IPS DF 19.7 (cell line): ENCODE measurements around the gene RENBP.

ENCODE experiments used
- DNase-seq: peaks from one replicate; pipeline ENCODE4 v3.0.0-alpha.2; 2013; ENCODE audit warnings: low read depth, low spot score

RENBP gene

DNA sequence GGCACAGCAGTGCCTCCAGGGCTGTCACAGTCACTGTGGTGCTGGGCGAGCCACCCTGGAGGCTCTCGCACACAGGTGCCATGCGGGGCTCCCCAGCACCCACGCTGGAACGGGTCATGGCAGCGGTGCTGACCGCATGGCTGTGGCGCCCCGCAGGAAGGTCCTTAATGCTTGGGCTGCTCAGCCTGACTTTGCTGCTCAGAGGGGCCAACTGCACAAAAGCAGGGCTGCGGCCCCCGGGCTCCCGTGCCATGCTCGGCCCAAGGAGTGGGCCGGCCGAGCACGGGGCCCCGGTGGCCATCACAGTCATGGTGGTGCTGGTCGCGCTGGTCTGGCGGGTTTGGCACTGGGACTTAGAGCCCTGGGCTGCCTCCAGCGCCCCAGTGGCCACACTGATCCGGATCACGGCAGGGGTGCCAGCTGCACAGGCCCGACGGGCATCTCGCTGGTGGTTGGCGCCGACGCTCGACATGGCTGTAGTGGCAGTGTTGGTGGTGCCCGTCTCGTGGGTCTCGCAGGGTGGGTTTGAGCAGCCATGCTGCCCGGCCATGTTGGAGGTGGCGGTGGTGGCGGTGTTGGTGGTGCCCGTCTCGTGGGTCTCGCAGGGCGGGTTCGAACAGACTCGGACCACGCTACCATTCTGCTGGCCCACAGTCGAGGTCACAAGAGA, 10.2 kb upstream of the RENBP start:
- no peak for DNase-seq

DNA sequence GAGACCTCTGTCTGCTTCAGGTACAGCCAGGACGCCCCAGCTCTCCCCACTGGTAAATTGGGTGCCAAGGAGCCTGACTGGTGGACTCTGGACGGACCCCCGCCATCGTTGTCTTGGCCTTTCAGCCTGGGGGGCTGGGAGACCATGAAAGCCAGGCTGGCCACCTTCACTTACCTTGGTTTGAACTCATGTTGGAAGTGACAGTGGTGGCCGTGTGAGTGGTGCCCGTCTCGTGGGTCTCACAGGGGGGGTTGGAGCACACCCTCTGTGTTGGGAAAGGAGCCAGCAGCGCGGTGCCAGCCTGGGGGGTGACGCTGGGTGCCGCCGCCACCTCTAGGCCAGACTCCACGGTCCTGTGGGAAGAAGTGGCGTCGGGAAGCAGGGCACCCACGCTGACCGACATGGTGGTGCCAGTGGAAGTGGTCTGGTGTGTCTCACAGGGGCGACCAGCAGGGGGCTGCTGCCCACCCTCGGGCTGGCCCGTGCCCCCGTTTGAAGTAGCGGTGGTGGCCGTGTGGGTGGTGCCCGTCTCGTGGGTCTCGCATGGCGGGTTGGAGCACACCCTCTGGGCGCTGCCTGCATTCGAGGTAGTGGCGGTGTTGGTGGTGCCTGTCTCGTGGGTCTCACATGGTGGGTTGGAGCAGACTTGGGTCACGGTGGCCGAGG, 9.6 kb upstream of the RENBP start:
- no peak for DNase-seq

DNA sequence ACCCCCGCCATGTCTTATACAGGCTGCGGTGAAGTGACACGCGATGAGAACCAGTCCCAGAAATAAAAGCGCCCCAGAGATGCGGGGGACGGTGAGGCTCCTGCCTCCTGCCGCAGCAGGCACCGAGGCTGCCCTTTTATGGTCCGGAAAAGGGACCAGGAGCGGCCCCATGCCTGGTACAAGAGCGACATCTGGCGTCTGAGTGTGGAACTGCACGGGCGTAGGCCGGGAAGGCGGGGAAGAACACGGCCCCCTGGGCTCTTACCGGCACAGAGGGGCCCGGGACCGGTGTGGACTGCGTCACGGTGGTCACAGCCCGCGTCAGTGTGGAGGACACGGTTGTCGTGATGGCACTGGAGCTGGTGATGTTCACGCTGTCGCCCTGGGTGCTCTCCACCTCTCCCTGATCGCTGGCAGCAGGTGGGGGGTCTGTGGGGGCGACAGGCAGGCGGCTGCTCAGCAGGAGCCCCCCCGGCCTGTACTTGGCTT, 8.9 kb upstream of the RENBP start:
- DNase-seq = no peak

DNA sequence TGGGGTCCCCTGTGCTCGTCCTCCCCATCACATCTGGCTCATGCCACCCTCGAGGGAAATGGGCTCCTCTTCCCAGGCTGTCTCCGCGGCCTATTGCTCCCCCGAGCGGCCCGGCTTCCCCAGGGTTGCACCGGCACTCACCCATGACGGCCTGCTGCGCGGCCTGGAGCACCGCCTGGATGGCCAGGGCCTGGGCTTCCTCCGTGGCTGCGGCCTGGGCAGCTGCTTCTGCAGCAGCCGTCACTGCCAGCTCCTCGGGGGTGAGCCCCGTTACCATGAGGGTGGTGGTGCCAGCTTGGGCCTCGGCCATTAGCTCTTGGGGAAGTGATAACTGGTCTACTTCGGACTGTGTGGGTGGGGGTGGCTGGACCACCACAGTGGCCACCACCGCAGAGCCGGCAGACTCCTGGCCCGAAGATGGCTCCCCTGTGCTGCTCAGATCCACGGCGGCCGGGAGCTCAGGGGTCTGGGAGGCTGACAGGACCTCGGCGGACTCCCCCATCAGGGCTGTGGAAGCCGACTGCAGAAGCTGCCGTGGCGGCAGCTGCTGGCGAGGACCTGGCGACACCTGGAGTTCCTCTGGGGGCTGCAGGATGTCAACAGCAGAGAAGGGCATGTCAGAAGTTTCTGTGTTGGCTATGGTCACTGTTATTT, 8.1 kb upstream of the RENBP start:
- DNase-seq = no peak

DNA sequence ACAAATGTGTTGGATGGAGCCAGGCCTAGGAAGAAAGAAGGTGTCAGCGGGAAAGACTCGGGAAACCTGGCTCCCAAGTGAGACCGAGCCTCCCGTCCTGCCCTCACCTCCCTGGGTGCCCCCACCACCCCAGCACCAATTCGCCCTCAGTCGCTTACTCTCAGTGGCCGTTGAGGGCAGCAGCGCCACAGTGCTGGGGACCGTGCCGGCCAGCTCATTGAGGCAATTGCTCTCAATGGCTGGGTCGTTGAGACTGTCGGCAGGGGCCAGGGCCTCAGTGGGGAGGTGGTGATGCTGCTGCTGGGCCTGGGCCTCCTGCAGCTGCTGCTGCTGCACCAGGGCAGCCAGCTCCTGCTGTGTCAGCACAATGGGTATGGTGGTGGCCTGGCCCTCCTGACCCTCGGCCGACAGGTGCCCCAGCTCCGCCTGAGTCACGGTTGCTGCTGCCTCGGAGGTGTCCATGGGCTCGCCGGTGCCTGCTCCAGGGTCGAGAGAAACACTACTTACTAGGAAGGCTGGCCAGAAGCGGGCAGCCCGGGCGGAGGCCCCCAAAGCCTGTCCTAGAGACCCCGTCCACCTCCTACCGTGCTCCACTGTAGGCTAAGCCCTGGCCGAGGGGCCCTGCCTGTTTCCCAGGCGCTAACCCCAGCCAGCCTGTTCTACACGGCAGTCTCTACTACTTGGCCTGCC, 7.4 kb upstream of the RENBP start:
- DNase-seq = no peak

DNA sequence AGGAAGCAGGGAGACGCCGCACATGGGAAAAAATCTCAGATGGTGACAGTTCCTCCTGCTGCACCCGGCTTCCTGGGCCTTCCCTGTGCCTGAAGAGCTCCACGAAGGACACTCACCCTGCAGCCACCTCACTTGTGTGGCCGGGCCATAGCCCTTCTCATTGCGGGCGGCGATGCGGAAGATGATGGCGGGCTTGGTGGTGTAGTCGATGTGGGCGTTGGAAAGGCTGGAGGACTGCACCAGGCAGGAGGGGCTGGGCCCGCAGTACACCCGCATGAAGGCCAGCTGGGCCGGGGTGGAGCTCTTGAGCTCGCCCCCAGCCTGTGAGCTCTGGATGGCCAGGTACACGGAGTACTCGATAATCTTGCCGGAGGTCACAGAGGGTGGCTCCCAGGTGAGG, 5.7 kb upstream of the RENBP start:
- DNase-seq = no peak

DNA sequence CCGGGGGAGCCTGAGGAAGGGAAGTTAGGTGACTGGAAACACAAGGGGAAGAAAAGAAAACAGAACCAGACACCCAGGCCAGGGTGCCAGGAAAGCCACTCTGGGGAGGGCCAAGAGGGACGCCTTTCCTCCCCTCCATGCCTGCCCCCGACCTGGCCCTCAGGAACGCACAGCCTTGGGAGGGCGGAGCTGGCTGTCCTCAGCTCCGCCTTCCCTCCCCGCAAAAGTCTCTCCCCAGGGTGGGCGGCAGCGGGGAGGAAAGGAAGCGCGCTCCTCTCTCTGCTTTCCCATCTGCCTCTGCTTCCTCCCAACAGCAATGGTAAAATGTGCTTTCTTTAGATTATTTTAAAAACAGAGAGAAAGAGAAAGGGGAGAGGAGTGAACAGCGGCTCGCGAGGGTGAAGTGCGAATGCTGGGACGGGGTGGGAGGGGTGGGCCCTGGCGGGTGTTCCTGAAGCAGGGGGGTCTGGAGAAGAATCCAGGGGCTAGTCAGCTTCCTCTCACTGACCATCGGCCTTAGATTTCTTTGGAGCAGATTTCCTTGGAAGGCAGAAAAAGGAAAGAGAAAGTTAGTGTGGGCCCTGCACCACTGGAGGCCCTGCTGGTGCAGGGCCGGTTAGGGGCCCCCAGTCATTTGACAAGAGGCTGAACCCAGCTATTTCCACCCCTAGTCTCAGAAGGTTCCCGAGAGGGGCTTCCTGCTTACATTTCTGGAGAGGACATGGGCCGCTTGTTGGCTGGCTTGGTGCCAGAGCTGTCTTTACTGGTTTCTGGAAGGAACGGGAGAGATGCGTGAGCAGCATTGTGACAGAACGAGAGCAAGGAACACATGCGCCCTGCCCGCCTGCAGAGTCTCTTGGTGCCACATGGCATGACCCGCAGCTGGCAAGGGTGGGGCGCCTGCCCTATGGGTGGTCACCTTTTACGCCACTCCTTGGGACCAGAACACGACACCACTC, 4.7 kb upstream of the RENBP start:
- DNase-seq = no peak

DNA sequence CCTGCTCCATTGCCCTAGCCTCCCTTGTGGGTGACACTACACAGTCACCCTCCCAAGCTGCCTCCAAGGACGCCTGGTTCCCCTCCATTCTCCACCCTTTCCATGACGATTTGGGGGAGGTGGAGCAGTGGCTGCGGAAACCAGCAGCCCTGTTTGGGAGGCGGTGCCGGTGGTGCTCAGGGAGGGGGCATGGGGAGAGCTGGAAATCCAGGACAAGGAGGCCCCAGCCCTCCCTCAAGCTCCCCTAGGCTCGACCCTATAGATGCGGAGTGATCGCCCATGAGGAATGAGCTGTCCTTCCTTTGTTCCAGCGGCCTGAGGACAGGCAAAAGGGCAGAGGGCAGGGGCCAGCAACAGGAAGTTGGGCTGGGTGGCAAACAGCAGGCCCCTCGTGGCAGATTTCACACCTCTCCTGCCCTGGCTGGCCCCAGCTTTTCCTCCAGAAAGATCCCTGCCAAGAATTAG, 3.6 kb upstream of the RENBP start:
- DNase-seq = no peak

DNA sequence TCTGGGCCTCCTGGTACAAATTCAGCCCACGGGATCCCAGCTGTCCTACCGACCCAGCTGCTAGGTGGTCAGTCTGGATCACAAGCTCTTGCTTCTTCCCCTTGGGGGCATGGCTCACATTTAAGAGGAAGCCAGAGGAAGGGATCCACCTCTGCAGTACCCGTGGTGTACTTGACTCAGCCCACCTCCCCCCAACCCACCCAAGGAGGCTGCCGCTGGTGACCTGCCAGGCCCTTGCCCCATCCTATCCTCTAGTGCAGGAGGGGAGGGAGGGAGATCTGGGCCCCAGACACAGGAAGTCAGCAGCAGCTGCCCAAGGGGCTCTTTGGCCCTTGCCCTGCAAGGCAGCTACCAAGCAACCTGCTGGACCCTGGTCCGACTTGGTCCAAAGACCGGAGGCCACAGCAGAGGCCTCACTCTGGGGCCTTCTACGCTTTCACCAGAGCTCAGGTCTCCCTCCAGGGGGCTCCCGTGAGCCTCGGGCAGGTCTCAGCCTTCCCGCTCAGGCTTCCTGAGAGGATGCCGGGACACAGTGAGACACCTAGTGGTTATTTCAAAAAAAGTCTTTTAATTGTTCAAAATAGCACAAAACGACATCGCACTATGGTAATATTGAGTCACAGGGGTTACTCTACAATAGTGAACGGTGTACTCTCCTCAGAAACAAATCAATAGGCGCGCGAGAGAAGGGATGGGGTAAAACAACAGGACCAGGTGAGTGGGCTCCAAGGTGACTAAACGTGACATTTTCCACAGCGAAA, 2.7 kb upstream of the RENBP start:
- DNase-seq = no peak

DNA sequence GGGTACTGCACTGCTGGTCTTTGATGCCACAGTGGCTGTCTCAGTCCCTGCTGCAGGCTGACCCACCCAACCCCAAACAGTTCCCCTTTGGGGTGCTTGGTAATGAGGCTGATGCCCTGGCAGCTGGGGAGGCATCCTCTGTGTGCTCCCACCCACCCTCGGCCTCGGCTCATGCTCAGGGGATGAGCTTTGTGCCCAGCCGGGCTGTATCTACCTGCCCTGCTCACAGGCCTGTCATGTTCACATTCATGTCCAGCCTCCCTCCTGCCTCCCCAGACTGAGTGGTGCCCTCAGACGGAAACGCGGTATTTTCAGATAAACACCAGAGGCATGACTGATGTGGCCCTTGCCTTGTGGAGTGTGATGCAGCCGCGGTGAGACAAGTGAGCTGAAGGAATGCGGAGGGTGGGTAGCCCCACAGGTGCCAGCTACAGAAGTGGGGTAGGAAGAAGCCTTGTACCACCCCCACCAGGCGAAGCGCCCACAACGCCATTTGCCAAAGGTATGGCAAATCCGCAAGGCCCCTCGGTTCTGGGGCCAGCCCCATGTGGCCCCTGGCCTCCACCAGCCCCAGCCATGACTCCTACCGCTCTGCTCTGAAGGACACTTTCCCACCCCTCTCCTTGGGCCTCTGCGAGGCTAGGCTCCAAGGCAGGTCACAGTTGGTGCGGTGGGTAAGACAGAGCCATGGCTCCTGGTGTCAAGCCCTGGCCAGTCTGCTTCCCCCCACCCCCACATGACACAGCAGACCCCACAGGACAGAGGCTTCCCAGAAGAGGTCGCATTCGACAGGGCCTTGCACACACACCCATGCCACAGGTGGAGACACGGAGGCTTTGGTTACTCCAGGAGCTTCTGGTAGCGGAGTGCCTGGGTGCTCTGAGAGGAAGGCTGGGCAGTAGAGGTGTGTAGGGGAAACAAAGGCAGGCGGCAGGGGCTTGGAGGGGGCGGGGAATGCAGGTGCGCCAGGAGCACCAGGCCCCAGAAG, 1.8 kb upstream of the RENBP start:
- DNase-seq = no peak

DNA sequence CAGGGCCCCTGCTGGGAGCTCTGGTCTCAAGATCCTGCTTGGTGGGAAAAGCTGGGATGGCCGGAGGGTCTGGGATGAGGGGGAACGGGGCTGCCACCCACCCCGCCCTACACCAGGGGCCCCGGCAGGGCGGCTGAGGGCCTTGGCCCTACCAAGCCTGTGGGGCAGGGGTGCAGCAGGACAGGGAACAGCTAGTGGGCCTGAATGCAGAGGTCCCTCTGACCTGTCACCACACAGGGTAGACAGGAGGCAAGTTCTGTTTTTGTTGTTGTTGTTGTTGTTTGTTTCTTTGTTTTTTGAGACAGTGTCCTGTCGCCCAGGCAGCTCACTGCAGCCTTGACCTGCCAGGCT, 332 bp upstream of the RENBP start:
- DNase-seq = no peak

DNA sequence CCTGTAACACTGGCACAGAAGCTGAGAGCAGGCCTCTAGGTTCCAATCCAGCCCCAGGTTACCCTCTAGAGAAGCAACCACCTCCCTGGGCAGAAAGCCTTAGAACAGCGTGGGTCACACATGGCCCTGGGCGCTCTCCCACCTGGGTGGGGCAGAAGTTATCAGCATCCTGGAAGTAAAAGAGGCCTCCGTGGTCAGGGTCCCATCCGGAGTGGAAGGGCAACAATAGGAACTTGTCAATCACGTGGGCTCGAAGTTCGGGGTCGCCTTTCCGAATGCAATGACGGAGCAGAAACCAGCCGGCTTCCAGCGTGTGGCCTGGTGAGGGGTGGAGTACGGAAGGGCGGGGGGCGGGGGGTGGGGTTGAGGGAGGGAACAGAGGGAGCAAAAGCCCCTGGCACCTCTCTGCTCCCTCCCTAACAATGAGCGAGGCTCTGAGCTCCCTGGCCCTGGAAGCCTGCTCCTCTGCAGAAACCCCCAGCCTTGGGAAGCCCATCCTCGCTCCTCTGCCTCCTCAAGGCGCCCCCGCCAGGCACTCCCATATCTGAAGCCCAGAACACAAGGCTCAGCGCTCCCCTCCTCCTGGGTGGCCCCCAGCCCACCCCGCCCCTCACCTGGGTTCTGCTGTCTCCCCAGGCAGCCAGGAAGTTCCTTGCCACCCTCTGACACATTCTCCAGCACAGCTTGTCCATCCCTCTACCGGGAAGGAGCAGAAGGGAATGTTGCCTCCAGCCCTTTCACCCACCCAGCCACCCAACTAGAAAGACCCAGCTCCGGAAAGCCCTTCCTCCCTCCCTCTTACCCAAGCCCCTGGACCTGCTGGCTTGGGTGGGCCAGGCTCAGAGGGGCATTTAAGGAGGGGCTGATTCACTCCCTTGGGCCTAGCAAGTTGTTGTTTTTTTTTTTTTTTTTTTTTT, 2.8 kb downstream of the RENBP start:
- no peak for DNase-seq

DNA sequence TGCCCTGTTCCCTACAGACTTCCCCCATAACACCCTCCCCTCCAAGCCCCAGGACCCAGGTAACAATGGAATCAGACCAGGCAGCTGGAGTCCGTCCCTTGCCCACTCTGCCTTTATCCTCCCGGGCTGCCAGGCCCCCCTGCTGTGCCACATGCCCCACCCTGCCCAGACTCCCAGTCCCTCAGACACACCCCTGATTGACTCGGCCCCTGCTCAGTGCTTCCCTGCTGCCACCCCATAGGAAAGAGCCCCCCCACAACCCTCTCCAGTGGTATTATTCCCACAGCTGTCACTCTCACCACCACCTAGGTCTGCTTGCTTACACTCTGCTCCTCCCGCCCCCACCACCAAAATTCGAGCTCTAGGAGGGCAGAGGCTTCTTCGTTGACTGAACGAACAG, 4.9 kb downstream of the RENBP start:
- DNase-seq = no peak

DNA sequence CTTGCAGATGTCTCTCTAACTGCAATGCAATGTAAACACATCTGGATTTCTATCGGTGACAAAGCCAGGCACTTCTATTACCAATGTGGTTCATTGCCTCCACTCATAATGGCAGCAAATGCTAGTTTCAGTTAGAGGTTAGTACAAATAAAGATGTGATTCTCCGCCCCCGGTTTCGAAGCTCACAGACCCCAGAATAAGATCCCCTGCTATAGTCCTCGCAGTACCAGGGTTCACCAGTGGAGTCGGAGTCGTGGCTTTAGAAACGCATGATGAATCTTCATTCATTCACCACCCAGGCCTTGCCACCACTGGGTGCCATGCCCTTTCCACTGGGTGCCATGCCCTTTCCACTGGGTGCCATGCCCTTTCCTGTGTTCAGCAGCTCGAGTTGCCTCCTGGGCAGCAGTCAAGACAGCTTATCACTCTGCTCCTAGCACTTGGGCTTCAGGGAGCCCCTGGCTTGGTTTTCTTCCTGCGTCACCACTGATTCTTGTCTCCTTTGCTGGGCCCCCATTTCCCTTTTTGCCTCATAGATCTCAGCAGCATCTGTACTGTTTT, 6.1 kb downstream of the RENBP start:
- DNase-seq = no peak

DNA sequence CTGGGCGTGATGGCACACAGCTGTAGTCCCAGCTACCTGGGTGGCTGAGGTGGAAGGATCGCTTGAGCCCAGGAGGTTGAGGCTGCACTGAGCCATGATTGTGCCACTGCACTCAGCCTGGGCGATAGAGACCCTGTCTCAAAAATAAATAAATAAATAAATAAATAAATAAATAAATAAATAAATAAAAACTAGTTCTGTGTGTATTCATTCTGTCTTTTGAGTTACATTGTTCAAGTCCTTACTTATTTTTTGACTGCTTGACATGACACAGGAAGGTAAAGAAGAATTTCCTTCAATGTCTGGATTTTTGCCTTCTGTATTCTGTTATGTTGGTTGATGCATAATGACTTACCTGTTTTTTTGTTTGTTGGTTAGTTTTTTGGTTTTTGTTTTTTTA, 7.4 kb downstream of the RENBP start:
- no peak for DNase-seq

DNA sequence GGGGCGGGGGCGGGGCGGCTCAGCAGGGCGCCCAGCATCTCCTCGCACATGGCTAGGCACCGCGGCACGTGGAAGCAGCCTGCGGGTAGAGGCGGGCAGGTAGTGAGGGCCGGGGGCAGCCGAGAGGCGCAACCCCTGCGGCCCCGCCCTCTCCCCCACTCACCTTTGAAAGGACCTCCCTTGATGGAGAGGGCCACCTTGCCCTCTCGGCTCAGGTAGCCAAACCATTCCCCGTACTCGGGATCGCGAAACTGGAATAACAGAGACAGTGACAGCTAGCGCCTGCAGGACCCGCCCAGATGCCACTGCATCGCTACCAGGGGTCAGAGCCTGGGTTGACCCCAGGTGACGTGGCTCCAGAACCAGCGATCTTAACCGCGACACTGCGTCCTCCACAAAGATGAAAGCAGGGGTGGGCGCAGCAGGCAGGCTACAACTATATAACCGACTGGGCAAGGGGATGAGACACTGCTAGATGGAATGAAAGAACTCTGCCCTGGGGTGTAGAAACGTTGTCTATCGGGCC, 9.1 kb downstream of the RENBP start:
- DNase-seq = no peak

DNA sequence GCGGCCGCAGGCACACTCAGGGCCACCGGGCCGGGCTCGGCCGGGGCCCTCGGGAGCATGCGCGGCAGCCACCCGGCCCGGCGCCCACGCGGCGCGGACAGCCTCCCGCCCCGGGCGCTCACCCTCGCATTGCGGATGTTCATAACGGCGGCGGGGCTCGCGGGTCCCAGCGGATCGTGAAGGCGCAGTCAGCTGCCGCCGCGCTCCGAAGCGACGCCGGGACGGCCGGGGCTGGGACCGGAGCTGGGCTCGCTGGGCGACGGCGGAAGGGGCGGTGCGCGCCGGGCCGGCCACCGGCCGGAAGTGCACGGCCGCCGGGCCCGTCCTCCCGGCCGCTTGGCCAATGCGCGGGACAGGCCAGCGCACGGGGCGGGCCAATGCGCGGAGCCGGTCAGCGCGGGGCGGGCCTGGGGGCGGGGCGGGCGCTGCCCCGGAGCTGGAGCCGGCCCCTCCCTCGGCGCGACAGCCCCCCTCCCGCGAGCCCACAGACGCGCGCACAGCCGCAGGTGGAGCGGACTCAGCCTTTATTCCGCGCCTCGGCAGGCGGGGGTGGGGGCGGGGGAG, 9.6 kb downstream of the RENBP start, which contains the start of gene NAA10:
Gene NAA10 (minus strand): TSS at position 276 of the 564 bp plus-strand sequence. CDS start 133 bp downstream, at position 143.
- DNase-seq = no peak
